ENCODE results near the gene PCSK9. TPM values are rescaled to one million over a fixed set of nuclear protein-coding genes. Genes with fewer than 3 reads are reported as not detected.

The PCSK9 gene
- total and polyA plus RNA-seq, 2 of the 13 experiments (the other 11 are each of a cell fraction or from before 2014, with no cell fraction given): 33.3 to 80.5 TPM

DNA sequence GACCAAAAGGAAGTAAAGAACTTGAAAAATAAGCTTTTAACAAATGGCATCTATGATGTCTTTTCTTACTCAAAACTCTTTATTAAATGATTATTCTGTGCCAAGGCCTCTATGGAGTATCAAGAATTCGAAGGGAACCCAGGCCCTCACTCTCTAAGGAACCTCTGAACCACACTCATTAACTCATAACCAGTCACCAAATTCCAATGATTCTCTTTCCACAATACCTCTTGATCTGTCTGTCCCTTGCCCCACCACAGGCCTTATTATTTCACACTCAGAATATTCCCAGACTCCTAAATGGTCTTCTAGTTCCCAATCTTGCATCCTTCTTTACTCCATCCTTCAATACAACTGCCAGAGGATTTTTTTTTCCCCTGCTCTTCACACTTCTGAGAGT lies 37.0 kb downstream of the PCSK9 start:
- no peak for TF ChIP-seq BHLHE40 (IDR thresholded peaks at IDR 0.05; ENCODE audit: low read length)
- no peak for TF ChIP-seq ZNF10 (CRISPR knock-in tag; IDR thresholded peaks at IDR 0.05; ENCODE audit: borderline replicate concordance, low read depth)
- TF ChIP-seq, protein P1, sequence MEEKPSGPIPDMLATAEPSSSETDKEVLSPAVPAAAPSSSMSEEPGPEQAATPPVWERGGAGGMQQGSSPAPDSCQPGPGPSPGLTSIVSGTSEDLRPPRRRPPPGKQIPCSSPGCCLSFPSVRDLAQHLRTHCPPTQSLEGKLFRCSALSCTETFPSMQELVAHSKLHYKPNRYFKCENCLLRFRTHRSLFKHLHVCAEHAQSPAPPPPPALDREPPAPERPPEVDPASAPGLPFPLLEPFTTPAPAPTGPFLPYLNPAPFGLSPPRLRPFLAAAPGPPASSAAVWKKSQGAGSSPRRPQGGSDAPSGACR (CRISPR knock-in tag; IDR thresholded peaks at IDR 0.05): no peak
- no peak for TF ChIP-seq EEA1 (CRISPR knock-in tag; IDR thresholded peaks at IDR 0.05; ENCODE audit: borderline replicate concordance)
- TF ChIP-seq, protein P2, sequence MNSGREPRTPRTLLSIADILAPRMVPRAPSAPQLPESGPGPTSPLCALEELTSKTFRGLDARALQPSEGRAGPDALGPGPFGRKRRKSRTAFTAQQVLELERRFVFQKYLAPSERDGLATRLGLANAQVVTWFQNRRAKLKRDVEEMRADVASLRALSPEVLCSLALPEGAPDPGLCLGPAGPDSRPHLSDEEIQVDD (CRISPR knock-in tag; IDR thresholded peaks at IDR 0.05; ENCODE audit: borderline replicate concordance): no peak
- no peak for TF ChIP-seq KLF16 (CRISPR knock-in tag; IDR thresholded peaks at IDR 0.05)
- no peak for TF ChIP-seq GTF2F1 (IDR thresholded peaks at IDR 0.05; ENCODE audit: low read length)
- TF ChIP-seq, protein P3, sequence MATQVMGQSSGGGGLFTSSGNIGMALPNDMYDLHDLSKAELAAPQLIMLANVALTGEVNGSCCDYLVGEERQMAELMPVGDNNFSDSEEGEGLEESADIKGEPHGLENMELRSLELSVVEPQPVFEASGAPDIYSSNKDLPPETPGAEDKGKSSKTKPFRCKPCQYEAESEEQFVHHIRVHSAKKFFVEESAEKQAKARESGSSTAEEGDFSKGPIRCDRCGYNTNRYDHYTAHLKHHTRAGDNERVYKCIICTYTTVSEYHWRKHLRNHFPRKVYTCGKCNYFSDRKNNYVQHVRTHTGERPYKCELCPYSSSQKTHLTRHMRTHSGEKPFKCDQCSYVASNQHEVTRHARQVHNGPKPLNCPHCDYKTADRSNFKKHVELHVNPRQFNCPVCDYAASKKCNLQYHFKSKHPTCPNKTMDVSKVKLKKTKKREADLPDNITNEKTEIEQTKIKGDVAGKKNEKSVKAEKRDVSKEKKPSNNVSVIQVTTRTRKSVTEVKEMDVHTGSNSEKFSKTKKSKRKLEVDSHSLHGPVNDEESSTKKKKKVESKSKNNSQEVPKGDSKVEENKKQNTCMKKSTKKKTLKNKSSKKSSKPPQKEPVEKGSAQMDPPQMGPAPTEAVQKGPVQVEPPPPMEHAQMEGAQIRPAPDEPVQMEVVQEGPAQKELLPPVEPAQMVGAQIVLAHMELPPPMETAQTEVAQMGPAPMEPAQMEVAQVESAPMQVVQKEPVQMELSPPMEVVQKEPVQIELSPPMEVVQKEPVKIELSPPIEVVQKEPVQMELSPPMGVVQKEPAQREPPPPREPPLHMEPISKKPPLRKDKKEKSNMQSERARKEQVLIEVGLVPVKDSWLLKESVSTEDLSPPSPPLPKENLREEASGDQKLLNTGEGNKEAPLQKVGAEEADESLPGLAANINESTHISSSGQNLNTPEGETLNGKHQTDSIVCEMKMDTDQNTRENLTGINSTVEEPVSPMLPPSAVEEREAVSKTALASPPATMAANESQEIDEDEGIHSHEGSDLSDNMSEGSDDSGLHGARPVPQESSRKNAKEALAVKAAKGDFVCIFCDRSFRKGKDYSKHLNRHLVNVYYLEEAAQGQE (IDR thresholded peaks at IDR 0.05; ENCODE audit: borderline replicate concordance in 1 of 2, low read depth in 1 of 2, low read length in 2 of 2): no peak
- TF ChIP-seq, protein P4, sequence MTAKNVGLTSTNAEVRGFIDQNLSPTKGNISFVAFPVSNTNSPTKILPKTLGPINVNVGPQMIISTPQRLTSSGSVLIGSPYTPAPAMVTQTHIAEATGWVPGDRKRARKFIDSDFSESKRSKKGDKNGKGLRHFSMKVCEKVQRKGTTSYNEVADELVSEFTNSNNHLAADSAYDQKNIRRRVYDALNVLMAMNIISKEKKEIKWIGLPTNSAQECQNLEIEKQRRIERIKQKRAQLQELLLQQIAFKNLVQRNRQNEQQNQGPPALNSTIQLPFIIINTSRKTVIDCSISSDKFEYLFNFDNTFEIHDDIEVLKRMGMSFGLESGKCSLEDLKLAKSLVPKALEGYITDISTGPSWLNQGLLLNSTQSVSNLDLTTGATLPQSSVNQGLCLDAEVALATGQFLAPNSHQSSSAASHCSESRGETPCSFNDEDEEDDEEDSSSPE (CRISPR knock-in tag; IDR thresholded peaks at IDR 0.05): no peak
- no peak for TF ChIP-seq THYN1 (CRISPR knock-in tag; IDR thresholded peaks at IDR 0.05; ENCODE audit: borderline replicate concordance, low read depth)
- TF ChIP-seq ZNF3 (CRISPR knock-in tag; IDR thresholded peaks at IDR 0.05): no peak
- no peak for TF ChIP-seq ZBTB38 (CRISPR knock-in tag; IDR thresholded peaks at IDR 0.05)
- TF ChIP-seq, protein P5, sequence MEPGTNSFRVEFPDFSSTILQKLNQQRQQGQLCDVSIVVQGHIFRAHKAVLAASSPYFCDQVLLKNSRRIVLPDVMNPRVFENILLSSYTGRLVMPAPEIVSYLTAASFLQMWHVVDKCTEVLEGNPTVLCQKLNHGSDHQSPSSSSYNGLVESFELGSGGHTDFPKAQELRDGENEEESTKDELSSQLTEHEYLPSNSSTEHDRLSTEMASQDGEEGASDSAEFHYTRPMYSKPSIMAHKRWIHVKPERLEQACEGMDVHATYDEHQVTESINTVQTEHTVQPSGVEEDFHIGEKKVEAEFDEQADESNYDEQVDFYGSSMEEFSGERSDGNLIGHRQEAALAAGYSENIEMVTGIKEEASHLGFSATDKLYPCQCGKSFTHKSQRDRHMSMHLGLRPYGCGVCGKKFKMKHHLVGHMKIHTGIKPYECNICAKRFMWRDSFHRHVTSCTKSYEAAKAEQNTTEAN (CRISPR knock-in tag; conservative IDR thresholded peaks at IDR 0.05): no peak
- TF ChIP-seq CHD4 (IDR thresholded peaks at IDR 0.05; ENCODE audit: borderline replicate concordance, low read length): no peak
- WGBS (ENCODE audit: low lambda C conversion rate): 100% methylated on average over 1 of the region's 1 CpG
- DNase-seq (ENCODE audit: low spot score) (no peak), ATAC-seq (no peak), FAIRE-seq (no peak)
- ChIA-PET POLR2A (no interaction called here), CTCF (ENCODE audit: low intra/inter-chr PET ratio, low total read pairs) (no interaction called here)
- H3K9me3 ChIP-seq (ENCODE audit: low read length): no peaks in the 10 kb centered on the region
- no peak overlapping the region for H2AFZ ChIP-seq (ENCODE audit: low read length)
- no peak overlapping the region for H3K27ac ChIP-seq (ENCODE audit: extremely low read length, insufficient read depth, low read length)
- in situ Hi-C loops (cut with HindIII; ENCODE audit: extremely low pct_ligation_motif_present, low pct_unique_long_range_greater_than_20kb): no loop called here
- H3K9ac ChIP-seq (ENCODE audit: insufficient read depth, low read depth, low read length): no peak overlapping the region
- peaks cover 9% of the 10 kb centered on the region for H3K4me1 ChIP-seq (ENCODE audit: insufficient read depth, low read length)
- no TSS peak for BruUV-seq (replicated peaks)
- no peaks in the 10 kb centered on the region for H4K20me1 ChIP-seq (ENCODE audit: insufficient read depth, low read length)
- no peaks in the 10 kb centered on the region for H3K79me2 ChIP-seq (ENCODE audit: insufficient read depth, low read length)
- intact Hi-C loops (cut with micrococcal nuclease; ENCODE audit: unreplicated experiment): loop anchor here (10.0 kb wide), 1 partner anchor 198 kb away; no protein-coding TSS in a partner anchor
- no peak overlapping the region for H3K4me3 ChIP-seq (replicated peaks in 1 of 3; ENCODE audit: insufficient read depth in 1 of 3, low read depth in 2 of 3, low read length in 3 of 3)
- no peaks in the 10 kb centered on the region for H3K27me3 ChIP-seq (ENCODE audit: control insufficient read depth in 1 of 2, insufficient read depth in 2 of 2, low read length in 2 of 2)
- peaks cover 36 to 80% of the 10 kb centered on the region in 2 experiments for H3K36me3 ChIP-seq (replicated peaks in 1 of 2; ENCODE audit: control insufficient read depth in 1 of 2, insufficient read depth in 2 of 2, low read length in 2 of 2)
- H3K4me2 ChIP-seq (ENCODE audit: low read depth, low read length): no peak overlapping the region
